Muscle layer of duodenum (tissue), 2 donors: ENCODE data around the gene ABCC3.
"Not testable (repeated sequence)": the region's sequence is repeated elsewhere in the genome, so short reads cannot be mapped to it uniquely, and the experiment has no call there.

Source experiments
- H3K27ac ChIP-seq: one replicate; pipeline ENCODE4 v1.7.0; 2013; ENCODE audit warnings: mild to moderate bottlenecking, low read length
- H3K27me3 ChIP-seq: one replicate; pipeline ENCODE4 v1.7.0; 2013; ENCODE audit warnings: low read depth, mild to moderate bottlenecking, control low read depth, low read length
- H3K36me3 ChIP-seq, 2 donors: one replicate each; pipeline ENCODE4 v1.7.0; 2013; ENCODE audit warnings: low read length in 2 of 2, control low read depth in 1 of 2, mild to moderate bottlenecking in 1 of 2; ENCODE audit not compliant: insufficient read depth in 2 of 2, control insufficient read depth in 1 of 2
- H3K4me1 ChIP-seq, 2 donors: one replicate each; pipeline ENCODE4 v1.7.0; 2013; ENCODE audit warnings: low read length in 2 of 2, mild to moderate bottlenecking in 2 of 2, control low read depth in 1 of 2, moderate library complexity in 1 of 2; ENCODE audit not compliant: insufficient read depth in 2 of 2, control insufficient read depth in 1 of 2
- H3K4me3 ChIP-seq, 2 donors: one replicate each; pipeline ENCODE4 v1.7.0; 2013; ENCODE audit warnings: low read length in 2 of 2, low read depth in 1 of 2, mild to moderate bottlenecking in 1 of 2
- H3K9me3 ChIP-seq, 2 donors: one replicate each; pipeline ENCODE4 v1.7.0; 2013; ENCODE audit warnings: low read length in 2 of 2, control low read depth in 1 of 2, mild to moderate bottlenecking in 1 of 2; ENCODE audit not compliant: control insufficient read depth in 1 of 2
- donor health status: healthy.

Gene ABCC3

DNA sequence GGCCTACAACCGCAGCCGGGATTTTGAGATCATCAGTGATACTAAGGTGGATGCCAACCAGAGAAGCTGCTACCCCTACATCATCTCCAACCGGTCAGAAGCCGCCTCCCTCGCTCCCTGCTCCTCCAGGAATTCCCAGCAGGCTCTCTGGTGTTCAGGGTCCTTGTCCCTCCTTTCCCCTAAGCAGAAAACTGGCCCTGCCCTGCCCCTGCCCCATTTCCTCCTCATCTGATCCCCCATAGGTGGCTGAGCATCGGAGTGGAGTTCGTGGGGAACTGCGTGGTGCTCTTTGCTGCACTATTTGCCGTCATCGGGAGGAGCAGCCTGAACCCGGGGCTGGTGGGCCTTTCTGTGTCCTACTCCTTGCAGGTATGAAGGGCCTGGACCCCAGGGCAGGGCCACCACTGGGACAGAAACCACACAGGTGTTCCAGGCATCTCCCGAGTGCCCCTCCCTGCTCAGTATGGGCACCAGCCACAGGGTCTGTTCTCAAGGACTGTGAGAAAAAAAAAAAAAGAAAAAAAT is 43.2 kb downstream of the ABCC3 start:
- Histone ChIP-seq H3K9me3 (no peaks in the 10 kb centered on the region), H3K36me3 (no peaks in the 10 kb centered on the region)

DNA sequence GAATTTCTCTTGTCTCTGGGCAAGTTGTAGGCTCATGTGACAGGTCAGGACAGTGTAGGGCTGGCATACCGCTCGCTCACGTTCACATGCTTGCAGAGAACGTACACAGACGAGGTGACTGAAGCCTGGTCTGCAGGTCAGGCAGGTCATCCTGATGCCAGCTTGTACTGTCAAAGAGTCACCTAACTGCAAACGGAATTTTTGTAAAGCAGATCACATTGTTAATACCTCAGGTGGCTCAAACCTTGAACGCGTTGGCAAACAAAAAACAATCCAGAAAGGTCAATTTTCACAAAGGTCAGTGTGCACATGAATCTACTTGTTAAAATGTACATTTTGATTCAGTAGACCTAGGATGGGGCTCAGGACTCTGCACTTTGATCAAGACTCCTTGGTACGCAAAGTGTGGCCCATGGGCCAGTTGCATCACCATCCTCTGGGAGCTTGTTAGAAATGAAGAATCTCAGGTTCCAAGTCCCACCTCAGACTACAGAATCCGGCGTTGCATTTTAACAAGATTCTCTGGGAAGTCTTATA is 44.4 kb downstream of the ABCC3 start:
- Histone ChIP-seq H3K4me1 (peaks cover 7% of the 10 kb centered on the region in 2 donors), H3K27me3 (no peaks in the 10 kb centered on the region), H3K9me3 (no peaks in the 10 kb centered on the region), H3K27ac (no peak overlapping the region), H3K36me3 (no peaks in the 10 kb centered on the region), H3K4me3 (no peak overlapping the region)

More for the DNA sequence above, 43.2 kb downstream of the ABCC3 start:
- Histone ChIP-seq H3K4me1 (peaks cover 7% of the 10 kb centered on the region in 2 donors), H3K27ac (no peak overlapping the region), H3K4me3 (no peak overlapping the region), H3K27me3 (no peaks in the 10 kb centered on the region)

GRCh38 chr17:50680126-50680525 is 45.4 kb downstream of the ABCC3 start:
- Histone ChIP-seq H3K9me3 (no peaks in the 10 kb centered on the region), H3K27me3 (no peaks in the 10 kb centered on the region), H3K4me1 (peaks cover 7% of the 10 kb centered on the region in 2 donors), H3K36me3 (no peaks in the 10 kb centered on the region), H3K4me3 (no peak overlapping the region), H3K27ac (no peak overlapping the region)

DNA sequence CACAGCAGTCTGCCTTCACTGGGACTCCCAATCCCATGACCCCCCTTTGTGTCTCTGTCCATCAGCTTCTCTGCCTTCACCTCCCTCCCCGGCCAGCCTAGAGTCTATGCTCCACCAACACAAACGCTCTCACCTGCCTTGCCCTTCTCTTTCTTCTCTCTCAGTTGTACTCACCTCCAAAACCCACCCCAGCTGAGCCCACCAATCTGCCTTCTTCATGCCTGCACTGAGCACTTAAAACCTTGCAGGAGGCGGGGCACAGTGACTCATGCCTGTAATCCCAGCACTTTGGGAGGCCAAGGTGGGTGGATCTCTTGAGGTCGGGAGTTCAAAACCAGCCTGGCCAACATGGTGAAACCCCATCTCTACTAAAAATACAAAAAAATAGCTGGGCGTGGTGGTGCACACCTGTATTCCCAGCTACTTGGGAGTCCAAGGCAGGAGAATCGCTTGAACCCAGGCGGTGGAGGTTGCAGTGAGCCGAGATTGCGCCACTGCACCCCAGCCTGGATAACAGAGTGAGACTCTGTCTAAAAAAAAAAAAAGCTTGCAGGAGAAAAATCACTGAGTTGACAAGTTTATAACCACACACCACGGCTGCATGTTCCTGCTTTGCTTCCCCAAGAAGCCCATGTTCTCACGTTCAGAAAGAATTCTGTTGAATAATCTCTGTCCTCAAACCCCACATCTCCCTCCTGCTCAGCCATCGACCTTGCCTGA is 46.0 kb downstream of the ABCC3 start:
- not testable (repeated sequence) for H3K27ac ChIP-seq

DNA sequence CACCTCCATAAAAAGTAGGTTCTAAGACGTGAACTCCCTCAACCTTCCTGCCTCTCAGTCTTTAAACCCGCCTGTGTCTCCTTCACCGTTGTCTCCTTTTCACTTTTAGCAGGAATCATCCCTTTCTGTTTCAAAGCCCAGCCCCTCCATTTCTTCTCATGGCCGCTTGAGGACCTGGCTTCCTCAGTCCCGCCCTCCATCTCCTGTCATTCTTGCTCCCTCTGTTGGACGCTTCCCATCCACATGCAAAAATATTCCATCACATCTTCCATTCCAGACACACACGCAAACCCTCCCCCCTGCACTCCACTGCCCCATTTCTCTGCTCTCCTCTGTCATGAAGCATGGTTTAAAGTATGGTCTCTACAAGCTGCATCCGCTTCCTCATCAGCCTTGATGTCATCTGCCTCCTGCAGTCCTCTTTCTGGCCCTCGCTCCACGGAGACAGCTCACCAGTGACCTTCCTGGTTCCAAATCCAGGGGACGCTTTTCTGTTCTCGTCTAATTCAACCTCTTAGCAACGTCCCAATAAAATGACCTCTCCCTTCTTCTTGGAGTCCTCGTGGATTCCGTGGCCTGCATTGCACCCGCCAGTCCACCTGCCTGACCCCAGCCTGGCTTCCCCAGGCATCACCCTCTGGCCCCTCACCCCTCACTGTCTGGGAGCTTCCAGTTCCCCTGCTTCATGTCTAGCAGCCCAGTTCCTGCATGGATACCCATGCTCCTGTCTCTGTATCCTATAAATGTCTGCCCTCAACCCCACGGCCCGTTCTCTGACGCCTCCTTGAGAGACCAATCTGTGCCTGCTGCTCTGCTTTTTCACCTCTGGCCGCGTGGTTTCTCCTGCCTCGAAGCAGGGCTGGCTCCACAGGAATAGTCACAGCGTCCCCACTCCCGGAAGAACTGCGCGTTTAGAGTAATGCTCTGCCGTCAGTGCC is 46.9 kb downstream of the ABCC3 start:
- Histone ChIP-seq H3K4me3 (peak overlapping the region in 1 of 2 donors; percentile 33), H3K36me3 (no peaks in the 10 kb centered on the region), H3K27ac (no peak overlapping the region), H3K4me1 (peaks cover 7% of the 10 kb centered on the region in 2 donors), H3K27me3 (no peaks in the 10 kb centered on the region), H3K9me3 (no peaks in the 10 kb centered on the region)

More for the DNA sequence above, 46.0 kb downstream of the ABCC3 start:
- not testable (repeated sequence) for H3K27me3 ChIP-seq, H3K4me1 ChIP-seq, H3K36me3 ChIP-seq, H3K9me3 ChIP-seq
- H3K4me3 ChIP-seq: peak overlapping the region in 1 of 2 donors; percentile 33

DNA sequence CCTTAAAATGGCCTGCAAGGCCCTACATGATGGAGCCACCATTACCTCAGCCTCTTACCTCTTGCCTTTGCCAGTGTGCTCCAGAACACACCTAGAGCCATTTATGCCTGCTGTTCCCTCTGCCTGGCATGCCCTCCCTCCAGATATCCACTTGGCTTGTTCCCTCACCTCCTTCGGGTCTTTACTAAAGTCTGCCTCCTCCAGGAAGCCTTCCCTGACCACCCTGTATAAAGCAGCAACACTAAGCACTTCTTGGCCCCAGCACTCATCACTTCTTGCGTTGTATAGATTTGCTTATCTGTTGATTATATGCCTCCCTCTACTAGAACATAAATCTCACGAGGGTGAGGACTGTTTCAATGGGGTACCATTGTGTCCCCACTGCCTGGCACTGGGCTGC is 47.8 kb downstream of the ABCC3 start:
- no peaks in the 10 kb centered on the region for H3K27me3 ChIP-seq
- no peaks in the 10 kb centered on the region for H3K36me3 ChIP-seq
- no peak overlapping the region for H3K4me3 ChIP-seq
- no peak overlapping the region for H3K27ac ChIP-seq
- peaks cover 11 to 13% of the 10 kb centered on the region in 2 donors for H3K4me1 ChIP-seq
- H3K9me3 ChIP-seq: no peaks in the 10 kb centered on the region

DNA sequence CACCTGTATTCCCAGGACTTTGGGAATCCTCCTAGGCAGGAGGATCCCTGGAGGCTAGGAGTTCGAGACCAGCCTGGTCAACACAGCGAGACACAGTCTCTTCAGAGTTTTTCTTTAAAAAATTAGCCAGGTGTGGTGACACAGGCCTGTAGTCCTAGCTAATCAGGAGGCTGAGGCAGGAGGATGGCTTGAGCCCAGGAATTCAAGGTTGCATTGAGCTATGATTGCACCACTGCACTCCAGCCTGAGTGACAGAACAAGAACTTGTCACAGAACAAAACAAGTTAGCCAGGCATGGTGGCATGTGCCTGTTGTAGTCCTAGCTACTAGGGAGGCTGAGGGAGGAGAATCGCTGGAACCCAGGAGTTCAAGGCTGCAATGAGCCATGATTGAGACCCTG is 48.3 kb downstream of the ABCC3 start:
- H3K9me3 ChIP-seq: no peaks in the 10 kb centered on the region
- H3K4me3 ChIP-seq: no peak overlapping the region
- H3K27me3 ChIP-seq: no peaks in the 10 kb centered on the region
- peaks cover 13 to 16% of the 10 kb centered on the region in 2 donors for H3K4me1 ChIP-seq
- no peak overlapping the region for H3K27ac ChIP-seq
- no peaks in the 10 kb centered on the region for H3K36me3 ChIP-seq

- Histone ChIP-seq H3K27me3 (no peaks in the 10 kb centered on the region), H3K4me1 (peaks cover 13 to 16% of the 10 kb centered on the region in 2 donors), H3K36me3 (no peaks in the 10 kb centered on the region), H3K9me3 (no peaks in the 10 kb centered on the region), H3K4me3 (no peak overlapping the region), H3K27ac (no peak overlapping the region)
These were observed 49.0 kb downstream of the ABCC3 start for GRCh38 chr17:50683434-50684287.

DNA sequence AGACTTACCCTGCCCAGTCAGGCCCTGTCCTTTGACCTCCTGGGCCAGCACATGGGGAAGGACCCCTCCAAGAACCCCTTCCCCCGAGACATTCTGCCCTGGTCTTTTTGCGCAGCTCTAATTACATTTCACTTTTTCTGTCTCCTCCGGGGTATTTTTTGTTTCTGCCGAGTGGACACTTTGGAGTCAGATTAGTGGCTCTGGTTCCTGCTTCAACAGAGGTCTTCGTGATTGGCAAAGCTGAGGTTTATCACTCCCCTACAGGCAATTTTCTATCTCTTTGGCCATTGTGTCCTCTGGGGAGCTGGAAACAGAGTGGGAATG is 49.6 kb downstream of the ABCC3 start:
- no peaks in the 10 kb centered on the region for H3K27me3 ChIP-seq
- H3K4me1 ChIP-seq: peaks cover 14 to 17% of the 10 kb centered on the region in 2 donors
- peak overlapping the region; percentile 19 for H3K27ac ChIP-seq
- H3K9me3 ChIP-seq: no peaks in the 10 kb centered on the region
- no peaks in the 10 kb centered on the region for H3K36me3 ChIP-seq
- H3K4me3 ChIP-seq: no peak overlapping the region

DNA sequence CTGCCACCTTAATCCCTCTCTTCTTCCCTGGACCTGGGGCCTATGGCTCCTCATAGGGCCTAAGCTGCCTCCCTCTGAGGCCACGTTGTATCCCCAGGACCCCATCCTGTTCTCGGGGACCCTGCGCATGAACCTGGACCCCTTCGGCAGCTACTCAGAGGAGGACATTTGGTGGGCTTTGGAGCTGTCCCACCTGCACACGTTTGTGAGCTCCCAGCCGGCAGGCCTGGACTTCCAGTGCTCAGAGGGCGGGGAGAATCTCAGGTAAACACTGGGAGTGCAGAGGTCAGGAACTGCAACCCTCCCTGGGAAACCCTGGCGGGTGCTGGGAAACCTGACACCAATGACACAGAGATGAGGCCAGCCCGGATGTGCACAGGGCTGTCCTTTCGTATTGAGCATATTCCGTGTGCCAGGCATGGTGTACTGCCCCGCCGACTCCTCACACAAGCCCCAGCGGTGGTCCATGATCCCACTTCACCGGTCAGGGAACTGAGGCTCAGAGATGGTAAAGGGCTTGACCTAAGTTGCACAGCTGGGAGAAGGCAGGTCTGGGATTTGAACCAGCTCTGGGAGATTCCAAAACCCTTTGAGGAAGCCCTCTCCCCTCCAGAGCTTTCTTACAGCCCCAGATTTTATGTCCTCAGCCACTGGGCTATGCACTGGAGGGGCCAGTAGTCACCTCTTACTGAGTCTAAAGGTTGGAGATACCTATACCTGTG is 50.1 kb downstream of the ABCC3 start:
- H3K27ac ChIP-seq: peak overlapping the region; percentile 19
- H3K4me1 ChIP-seq: peaks cover 18 to 22% of the 10 kb centered on the region in 2 donors
- H3K9me3 ChIP-seq: no peaks in the 10 kb centered on the region
- H3K4me3 ChIP-seq: no peak overlapping the region
- H3K36me3 ChIP-seq: no peaks in the 10 kb centered on the region
- H3K27me3 ChIP-seq: no peaks in the 10 kb centered on the region
